A172 (cell line): ENCODE measurements around the gene PTH2R. TPM values are rescaled to one million over a fixed set of nuclear protein-coding genes. Genes with fewer than 3 reads are reported as not detected.
"Not testable (repeated sequence)": the region's sequence is repeated elsewhere in the genome, so short reads cannot be mapped to it uniquely, and the experiment has no call there.

Source experiments
- DNase-seq: peaks from one replicate; pipeline ENCODE4 v3.0.0-alpha.2; 2015; ENCODE audit warnings: low spot score
- total RNA-seq: library from RNA; depleted of rRNA; stranded (reverse); fragments of >200 nt; shearing (Covaris generic); gene quantifications from 2 replicates; pipeline ENCODE4 v1.2.3, GENCODE V29; 2014

The PTH2R gene
- total RNA-seq, 1 experiment from 2014 or later = not detected

DNA sequence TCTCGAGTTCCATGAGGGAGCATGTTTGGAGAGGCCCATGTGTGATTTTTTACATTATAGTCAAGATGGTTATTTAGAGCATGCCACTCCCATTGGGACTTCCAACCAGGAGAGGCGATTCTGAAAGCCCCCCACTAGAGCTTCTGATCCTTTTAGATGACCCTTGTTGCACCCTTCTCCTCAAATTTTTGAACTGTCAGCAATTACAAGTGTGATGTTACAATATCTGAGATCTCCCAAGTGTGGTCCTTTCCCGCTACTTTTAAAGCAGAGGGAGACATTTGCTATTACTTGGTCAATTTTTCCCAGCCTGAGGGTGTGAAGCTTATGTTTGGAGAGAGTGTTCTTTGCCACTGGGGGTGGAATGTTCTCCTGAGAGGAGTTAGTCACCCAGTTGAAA is 16.7 kb upstream of the PTH2R start:
- DNase-seq = no peak

DNA sequence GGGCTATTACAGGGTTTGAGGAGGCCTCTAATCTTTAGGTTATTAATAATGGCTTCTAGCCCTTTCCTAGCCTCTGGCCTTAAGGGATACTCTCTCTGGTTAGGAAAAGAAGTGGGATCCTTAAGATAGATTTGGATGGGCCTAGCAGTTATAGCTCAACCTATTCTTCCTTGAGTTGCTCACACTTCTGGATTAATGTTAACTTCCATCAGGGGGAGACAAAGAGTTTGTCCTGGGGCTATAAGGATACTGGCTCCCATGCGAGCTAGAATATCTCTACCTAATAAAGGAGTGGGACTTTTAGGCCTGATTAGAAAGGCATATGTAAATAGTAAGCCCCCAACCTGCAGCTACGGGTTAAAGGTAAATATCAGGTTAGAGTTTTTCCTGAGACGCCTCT is 14.3 kb upstream of the PTH2R start:
- no peak for DNase-seq

DNA sequence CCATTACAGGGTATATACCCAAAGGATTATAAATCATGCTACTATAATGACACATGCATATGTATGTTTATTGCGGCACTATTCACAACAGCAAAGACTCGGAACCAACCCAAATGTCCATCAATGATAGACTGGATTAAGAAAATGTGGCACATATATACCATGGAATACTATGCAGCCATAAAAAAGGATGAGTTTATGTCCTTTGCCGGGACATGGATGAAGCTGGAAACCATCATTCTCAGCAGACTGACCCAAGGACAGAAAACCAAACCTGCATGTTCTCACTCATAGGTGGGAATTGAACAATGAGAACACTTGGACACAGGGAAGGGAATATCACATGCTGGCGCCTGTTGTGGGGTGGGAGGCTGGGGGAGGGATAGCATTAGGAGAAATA is 9.8 kb upstream of the PTH2R start:
- not testable (repeated sequence) for DNase-seq

DNA sequence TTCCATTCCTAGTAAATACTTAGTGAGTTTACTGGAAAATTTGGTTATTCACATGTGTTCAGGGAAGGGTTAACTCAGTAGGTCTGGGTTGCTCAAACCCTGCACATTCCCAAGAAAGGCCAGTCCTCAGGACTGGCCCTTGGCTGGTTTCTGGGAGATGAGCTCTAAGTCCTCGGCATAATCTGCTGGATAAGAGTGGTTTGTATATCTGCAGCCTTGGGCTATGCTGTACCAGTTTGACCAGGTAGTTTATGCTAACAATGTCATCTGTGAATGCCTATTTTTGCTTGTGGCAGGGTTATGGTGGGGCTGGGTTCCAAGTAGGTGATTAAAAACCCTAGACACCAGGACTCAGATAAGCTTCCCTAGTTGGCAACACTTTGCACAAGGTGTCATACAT is 7.4 kb upstream of the PTH2R start:
- no peak for DNase-seq

DNA sequence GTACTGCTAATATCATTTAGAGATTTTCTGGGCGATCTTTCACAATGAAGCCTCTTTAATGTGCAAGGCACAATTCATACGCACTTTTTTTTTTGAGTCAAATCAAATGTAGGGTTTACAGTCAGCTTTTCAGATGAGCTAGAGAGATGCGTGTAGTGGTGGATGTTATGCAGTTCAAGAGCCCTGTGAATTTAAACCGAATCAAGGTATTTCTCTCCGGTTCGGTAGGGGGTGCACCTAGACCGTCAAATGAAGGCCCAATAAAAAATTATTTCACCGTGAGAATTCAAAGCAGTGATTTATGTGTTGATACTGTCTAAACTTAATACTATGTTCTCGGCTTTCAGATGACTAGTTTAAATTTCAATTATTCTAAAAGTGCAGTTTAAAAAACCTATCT is 1.1 kb downstream of the PTH2R start:
- DNase-seq = no peak

DNA sequence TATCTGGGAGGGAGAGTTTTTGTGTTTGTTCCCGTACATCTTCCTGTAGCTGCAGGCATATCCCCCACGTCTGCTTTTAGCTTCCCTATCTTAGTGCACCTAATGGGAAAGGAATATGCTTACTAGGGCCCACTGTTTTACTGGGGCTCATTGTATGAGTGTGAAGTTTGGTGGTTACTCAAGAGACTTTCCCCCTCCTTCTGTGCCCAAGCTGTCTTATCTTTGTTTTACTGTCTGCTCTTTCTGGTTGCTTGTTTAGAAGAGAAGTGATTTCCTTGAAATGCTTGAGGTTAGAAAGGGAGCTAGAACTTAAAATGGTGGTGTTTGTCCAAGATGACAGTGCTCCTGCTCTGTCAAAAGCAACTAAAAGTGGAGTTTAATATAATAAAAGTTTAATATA is 7.3 kb downstream of the PTH2R start:
- no peak for DNase-seq

DNA sequence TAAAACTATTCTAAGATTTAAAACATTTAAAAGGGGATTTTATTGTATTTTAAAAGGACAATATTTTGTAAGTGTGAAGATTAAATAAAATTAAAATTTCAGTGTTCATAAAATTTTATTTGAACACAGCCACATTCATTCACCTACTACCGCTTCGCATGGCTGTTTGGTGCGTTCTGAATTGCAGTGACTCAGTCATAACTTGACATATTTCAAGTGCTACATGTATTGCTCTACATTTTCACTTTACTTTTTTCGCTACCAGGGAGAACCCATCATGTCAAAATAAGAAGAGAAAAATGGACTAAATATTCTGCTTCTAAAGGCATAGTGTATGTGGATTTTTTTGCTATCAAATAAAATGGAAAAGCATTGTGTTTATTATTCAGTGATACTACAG is 8.7 kb downstream of the PTH2R start:
- no peak for DNase-seq

DNA sequence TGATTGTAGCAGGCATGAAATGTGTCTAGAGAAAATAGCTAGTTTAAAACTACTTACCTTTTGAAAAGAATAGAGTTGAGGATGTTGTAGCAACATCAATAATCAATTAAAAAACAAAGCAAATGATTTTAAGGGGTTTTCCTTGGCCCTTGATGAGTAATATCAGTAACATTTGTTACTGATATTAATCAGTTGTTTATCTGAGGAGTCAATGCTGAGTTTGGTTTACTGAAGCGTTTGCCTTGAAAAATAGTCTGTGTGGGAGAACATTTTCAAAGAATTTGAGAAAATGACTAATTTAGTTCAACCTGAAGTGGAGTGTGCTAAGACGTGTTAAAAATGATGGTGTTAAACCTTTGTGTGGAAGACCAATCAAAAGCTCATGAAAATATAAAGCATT is 9.3 kb downstream of the PTH2R start:
- no peak for DNase-seq

DNA sequence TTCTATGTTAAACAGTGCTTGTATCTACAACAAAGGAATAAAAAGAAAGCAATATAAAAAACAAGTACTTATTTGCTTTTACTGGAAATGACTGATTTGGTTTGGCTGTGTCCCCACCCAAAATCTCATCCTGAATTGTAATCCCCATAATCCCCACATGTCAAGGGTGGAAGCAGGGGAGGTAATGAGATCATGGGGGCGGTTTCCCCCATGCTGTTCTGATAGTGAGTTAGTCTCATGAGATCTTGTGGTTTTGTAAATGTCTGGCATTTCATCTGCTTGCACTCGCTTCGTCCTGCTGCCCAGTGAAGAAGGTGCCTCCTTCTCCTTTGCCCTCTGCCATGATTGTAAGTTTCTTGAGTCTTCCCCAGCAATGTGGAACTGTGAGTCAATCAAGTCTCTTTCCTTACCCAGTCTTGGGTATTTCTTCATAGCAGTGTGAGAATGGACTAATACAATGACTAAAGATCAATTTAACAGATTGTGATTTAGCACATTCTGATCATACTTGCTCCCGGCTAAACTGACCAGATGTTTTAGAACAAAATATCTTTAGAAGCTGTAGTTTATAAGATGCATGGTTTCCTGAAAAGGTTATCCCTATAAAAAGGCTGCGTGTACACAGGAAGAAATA is 19.9 kb downstream of the PTH2R start:
- peak; percentile 36 for DNase-seq

DNA sequence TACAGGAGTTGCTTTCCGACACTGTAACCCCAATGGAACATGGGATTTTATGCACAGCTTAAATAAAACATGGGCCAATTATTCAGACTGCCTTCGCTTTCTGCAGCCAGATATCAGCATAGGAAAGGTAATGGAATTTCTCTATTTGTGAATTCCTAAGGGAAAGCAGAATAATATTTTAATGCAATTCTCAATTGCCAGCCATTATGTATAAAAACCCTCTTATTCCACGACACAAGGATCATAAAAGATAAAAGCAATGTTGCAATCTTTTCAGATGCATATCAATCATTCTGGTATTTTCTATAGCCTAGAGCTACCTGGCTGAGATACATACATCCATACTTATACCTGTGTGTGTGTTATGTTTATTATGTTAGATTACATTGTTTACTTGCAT is 31.2 kb downstream of the PTH2R start:
- no peak for DNase-seq

DNA sequence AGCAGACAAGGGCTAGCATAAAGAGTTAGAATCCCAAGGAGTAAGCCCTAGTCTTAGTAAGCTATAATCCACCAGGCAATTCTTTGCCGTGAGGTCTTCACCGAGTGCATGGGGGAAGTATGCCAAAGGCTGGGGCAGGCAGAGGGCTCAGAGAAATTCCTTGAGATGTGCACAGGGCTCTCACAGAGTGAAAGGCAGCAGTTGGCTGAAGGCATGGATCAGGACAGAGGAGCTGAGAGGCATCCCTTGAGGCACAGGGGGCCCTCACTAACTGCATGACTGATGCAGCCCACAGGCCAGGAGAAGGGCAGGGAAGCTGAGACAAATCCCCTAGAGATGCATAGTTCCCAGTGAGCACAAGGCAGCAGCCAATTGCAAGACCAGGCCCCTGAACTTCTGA is 34.1 kb downstream of the PTH2R start:
- no peak for DNase-seq

DNA sequence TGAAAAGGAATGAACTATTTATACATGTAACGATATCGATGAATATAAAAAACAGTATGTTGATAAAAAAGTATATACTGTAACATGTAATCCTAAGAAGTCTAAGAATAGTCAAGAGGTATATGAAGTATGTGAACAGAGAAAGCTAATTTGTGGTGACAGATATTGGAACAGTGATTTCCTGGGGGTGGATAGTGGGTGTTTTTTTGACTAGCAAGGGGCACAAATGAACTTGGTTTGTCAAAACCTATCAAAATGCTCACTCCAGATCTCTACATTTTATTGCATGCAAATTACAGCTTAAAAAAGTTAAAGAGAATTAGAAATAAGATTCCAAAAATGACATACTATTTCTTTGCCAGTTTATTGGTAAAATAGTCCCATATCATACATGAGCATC is 35.4 kb downstream of the PTH2R start:
- DNase-seq = no peak

DNA sequence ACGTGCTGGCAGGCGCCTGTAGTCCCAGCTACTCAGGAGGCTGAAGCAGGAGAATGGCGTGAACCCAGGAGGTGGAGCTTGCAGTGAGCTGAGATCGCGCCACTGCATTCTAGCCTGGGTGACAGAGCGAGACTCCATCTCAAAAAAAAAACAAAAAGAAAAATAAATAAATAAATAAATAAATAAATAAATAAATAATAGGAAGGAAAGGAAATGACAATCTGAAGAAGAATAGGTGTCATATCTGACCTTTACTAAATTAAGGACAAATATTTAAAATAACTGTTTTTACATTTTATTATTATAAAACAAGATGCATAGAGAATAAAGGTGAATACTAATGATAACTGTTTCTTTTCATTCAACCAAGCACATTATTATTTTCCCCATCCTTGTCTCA is 40.9 kb downstream of the PTH2R start:
- DNase-seq = not testable (repeated sequence)

DNA sequence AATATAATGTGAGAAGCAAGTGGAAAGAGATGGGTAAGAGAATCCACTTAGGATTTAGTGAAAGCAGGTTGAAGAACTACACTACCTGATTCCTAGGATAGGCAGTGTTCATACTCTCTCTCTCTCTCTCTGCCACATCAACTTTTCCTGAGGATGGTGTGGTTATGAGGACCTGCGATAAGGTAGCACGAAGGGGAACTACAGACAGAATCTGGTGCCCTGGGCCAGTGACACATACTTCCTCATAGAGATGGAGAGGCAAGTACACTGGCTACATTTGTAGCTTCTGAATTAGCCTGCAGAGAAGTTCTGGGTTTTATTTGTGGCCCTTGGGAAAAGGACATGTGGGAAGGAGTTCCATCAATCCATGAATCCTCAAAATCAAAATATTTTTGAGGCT is 44.5 kb downstream of the PTH2R start:
- DNase-seq = no peak

DNA sequence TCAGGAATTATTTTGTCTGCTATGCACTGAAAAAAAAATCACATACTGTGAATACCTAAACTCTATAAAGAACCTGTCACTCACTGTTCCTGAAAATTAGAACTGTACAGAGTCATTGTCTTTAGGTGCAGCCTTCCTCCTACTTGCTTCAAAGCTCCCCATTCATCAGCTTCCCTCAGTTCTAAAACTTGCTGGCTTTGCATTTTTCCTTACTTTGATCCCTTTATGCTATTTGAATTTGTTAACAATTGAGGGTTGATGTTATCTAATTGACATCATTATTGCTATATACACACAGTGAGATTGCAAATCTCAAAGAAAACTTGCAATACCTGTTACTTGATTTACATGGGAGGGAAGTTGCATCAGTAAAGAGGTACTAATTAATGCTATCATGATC is 48.3 kb downstream of the PTH2R start:
- no peak for DNase-seq

DNA sequence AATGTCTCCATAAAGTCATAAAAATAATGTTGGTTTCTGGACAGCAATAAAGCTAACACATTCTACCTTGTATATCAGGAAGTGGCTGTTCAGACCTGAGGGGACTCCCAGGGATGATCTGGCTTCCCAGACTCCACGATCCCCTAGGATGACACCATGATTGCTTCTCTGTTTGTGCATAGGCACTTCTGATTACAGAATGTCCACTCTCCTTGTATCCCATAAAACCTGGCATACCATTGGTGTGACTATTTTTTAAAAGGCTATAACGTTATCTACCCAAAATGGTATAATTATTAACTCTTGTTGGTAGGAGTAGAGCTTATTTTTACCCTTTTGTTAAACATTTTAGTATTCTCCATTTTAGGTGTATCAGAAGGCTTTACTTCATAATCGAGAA is 57.1 kb downstream of the PTH2R start:
- DNase-seq = no peak

DNA sequence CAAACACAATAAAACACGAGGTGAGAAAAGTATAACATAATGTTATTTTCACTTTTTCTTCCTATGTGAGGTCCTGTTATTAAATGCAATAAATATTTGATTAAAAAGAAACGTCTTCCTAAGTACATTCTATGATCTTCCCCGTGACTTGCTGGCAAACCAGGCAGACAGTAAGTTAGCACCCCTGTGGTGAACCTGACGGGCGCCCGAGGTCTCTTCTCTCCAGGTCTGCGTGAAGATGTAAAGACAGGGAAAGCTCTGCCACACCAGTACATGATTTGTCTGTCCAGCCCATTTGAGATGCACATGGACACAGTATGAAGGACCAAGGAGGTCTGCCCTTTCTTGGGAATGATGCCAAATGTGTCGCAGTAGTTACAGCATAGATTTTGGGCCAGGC is 57.6 kb downstream of the PTH2R start:
- no peak for DNase-seq

DNA sequence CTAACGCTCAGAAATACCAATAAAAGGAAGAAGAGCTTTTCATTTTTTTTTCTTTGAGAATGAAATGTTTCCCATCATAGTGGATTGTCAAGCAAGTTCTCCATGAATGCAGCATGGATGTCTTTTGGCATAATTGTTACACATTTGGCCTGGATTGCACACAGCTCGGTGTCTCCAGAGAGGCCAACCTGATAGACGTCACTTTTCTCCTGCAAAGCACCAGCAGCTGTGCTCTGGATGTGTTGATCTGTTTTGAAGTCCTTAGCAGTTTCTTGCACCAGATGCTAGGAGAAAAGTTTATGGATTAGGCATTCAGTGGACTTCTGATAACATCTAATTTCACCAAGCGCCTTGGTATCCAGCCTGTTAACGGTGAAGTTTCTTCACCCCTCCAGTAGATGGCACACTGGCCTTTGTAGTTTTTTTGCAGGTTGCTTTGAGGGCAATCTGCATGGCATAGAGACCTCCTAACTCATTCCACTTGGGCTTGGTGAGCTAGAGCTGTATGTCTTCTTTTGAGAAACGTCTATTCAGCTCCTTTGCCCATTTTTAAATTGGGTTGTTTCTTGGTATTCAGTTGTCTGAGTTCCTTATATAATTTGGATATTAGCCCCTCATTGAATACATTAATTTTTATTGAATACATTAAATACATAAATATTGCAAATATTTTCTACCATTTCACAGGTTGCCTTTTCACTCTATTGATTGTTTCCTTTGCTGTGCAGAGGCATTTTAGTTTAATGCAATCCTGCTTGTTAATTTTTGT is 59.7 kb downstream of the PTH2R start:
- peak; percentile 45 for DNase-seq

DNA sequence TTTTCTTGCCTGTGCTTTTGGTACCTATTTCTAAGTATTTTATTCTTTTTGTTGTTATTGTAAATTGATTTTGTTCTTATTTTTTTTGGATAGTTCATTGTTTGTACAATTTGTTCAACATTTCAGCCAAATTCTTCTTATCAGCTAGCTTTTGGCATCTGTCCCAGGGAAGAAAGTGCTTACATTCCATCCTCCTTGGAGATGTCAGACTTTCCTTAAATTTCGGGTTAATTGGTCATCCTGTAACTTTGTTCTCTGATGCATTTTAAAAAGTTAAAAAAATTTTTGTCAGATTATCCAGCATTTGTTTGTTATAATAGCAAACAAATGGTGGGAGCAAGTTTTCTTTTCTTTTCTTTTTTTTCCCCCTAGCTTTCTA is 60.3 kb downstream of the PTH2R start:
- no peak for DNase-seq

DNA sequence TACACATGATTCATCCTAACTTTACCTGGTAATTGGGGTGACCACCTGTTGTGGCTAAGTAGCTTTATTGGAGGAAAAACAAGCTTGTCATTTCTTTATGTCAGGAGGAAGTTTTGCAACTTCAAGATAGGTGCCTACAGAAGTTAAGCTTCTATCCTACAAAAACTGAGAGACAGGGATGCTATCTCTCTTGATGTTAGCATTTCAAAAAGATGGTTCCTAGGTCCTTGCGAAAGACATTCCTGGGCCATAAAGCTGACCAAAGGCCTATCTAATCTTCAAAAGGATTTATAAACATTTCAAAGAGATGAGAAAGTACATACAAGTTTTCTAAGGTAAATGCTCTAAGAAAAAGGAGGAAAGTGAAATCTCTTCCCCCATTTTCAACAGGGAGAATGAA is 61.0 kb downstream of the PTH2R start:
- DNase-seq = no peak

DNA sequence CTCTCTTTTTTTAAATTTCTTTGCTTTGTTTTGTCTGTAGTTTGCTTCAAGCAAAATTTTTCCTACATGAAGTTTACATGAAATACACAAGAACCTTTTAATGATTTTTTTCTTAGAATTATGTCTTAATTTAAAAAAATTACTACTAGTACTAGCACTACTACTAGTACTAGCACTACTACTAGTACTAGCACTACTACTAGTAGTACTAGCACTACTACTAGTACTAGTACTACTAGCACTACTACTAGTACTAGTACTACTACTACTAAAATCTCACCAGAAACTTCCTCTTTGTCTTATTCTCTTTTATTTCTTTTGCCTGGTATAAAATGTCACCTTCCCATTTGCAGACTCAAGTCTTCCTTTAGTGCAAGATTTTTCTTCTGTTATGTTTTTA is 71.1 kb downstream of the PTH2R start:
- DNase-seq = no peak

DNA sequence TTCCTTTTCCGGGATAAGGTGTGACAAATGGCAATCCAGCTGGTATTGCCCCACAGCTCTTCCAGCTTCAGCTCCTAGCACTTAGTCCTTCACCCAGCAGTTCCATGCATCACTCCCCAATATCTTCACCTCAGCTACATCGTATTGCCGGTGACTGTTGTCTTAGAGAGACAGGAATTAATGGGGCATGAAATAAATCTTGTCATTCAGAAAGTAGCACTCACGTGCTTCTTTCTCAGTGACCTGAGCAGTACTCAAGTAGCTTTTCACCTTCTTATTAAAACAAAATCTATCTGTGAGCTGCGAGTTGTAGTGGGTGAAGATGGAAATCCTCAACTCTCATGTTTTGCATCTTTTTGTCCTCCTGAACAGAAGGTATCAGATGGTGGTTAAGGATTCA is 72.8 kb downstream of the PTH2R start:
- no peak for DNase-seq

DNA sequence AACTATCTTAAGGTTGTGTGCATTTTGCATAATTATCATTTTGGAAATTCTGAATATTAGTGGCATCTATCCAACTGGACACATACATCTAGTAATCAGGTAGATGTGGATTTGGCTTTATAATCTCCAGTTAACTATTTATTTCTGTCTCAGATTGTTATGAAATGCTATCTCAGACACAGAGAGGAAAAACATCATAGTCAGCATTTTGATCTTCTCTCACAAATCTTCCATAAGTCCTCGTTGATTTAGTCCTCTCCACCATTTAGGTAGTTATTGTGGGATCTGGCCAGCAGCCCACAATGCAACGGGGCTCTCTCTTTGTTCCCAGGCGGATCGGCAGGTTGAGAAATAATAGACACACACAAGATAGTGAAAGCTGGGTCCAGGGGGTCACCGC is 75.4 kb downstream of the PTH2R start:
- not testable (repeated sequence) for DNase-seq

DNA sequence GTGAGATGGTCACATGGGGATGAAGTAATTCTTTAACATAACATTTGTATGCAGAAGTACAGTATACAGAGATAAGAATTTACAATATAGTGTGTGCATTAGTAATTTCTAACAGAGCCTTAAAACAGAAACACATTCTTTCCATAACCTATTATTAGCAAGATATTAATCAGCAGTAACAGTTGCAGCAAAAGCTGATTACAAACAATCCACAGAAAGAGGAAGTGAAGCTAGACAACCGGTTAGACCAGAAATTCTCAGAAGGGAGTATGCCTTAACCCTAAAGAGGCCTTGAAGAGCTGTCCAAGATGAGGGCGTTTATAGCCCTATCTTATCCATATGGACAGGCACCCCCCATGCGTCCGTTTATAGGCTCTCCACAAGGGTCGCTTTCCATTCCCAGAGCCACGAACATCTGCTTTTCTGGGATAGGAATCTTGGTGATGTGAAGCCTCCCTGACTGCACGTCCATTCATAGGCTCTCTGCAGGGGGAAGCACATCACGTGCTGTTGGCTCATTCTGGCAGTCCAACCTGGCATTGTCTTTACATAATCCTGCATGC is 75.9 kb downstream of the PTH2R start:
- not testable (repeated sequence) for DNase-seq
